WERI-Rb-1 (cell line): ENCODE data around the gene SIX5.

ENCODE experiments used
- DNase-seq: peaks from one replicate; pipeline ENCODE4 v3.0.0-alpha.2; 2020
- H3K27ac ChIP-seq: fragments of 250-450 bp; sonication (Bioruptor Pico); 2 replicates; pipeline ENCODE4 v1.5.1; 2020; ENCODE audit warnings: mild to moderate bottlenecking, moderate library complexity
- H3K27me3 ChIP-seq: fragments of 250-450 bp; sonication (Bioruptor Pico); 2 replicates; pipeline ENCODE4 v1.5.1; 2021; ENCODE audit warnings: mild to moderate bottlenecking, low read depth, moderate library complexity; ENCODE audit not compliant: insufficient read depth, severe bottlenecking
- H3K36me3 ChIP-seq: fragments of 250-450 bp; sonication (Bioruptor Pico); 2 replicates; pipeline ENCODE4 v1.5.1; 2020; ENCODE audit warnings: mild to moderate bottlenecking, moderate library complexity
- H3K4me3 ChIP-seq: 2 replicates; pipeline ENCODE4 v1.5.1; 2011; ENCODE audit warnings: low read depth, mild to moderate bottlenecking, control low read depth, low read length
- H3K9me3 ChIP-seq: fragments of 250-450 bp; sonication (Bioruptor Pico); 2 replicates; pipeline ENCODE4 v1.5.1; 2021; ENCODE audit warnings: mild to moderate bottlenecking, moderate library complexity; ENCODE audit not compliant: severe bottlenecking
- TF ChIP-seq, protein P1 (sequence below): IDR thresholded peaks from 2 replicates; pipeline ENCODE4 v1.5.1; 2011; ENCODE audit warnings: low read depth, mild to moderate bottlenecking, control low read depth, inconsistent platforms, low read length

Gene SIX5

DNA sequence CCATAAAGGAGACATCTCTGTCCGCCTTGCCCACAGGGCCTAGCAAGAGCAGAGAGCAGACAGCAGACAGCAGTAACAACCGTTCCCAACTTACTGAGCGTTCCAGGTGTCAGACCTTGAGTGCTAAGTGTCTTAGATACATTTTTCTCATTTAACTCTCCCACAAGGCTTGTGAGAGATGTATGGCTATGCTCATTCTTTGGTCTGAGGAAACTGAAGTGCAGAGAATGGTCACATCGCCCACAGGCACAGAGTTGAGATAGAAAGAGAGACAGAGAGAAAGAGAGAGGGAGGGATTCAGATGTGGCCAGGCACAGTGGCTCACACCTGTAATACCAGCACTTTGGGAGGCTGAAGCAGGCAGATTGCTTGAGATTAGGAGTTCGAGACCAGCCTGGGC, 21.5 kb downstream of the SIX5 start:
- H3K27ac ChIP-seq, result no peak overlapping the region

DNA sequence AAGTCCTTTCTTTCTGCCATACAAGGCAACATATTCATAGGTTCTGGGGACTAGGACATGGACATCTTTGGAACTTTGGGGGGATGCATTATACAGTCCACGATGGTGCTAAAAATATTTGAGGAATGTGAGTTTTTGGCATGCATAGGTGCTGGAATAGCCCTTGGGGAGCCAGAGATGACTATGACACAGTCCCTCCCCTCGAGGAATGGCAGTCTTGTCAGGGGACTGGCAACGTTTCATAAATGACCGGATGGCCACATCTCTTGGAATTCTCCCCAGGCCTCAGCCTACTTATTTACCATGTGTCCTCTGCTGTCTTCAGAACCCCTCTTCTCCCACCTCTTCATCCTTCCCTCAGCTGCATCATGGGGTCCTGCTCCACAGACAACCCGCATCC, 22.2 kb downstream of the SIX5 start:
- H3K9me3 ChIP-seq, result no peaks in the 10 kb centered on the region
- no peaks in the 10 kb centered on the region for H3K36me3 ChIP-seq
- no peaks in the 10 kb centered on the region for H3K27me3 ChIP-seq
- no peak overlapping the region for H3K4me3 ChIP-seq
- no peak overlapping the region for H3K27ac ChIP-seq
- TF ChIP-seq, protein P1, sequence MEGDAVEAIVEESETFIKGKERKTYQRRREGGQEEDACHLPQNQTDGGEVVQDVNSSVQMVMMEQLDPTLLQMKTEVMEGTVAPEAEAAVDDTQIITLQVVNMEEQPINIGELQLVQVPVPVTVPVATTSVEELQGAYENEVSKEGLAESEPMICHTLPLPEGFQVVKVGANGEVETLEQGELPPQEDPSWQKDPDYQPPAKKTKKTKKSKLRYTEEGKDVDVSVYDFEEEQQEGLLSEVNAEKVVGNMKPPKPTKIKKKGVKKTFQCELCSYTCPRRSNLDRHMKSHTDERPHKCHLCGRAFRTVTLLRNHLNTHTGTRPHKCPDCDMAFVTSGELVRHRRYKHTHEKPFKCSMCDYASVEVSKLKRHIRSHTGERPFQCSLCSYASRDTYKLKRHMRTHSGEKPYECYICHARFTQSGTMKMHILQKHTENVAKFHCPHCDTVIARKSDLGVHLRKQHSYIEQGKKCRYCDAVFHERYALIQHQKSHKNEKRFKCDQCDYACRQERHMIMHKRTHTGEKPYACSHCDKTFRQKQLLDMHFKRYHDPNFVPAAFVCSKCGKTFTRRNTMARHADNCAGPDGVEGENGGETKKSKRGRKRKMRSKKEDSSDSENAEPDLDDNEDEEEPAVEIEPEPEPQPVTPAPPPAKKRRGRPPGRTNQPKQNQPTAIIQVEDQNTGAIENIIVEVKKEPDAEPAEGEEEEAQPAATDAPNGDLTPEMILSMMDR, result no peak
- DNase-seq, result no peak

More for the DNA sequence above, 21.5 kb downstream of the SIX5 start:
- no peak for DNase-seq
- TF ChIP-seq, protein P1, result no peak
- no peak overlapping the region for H3K4me3 ChIP-seq
- H3K27me3 ChIP-seq, result no peaks in the 10 kb centered on the region
- no peaks in the 10 kb centered on the region for H3K36me3 ChIP-seq
- no peaks in the 10 kb centered on the region for H3K9me3 ChIP-seq

DNA sequence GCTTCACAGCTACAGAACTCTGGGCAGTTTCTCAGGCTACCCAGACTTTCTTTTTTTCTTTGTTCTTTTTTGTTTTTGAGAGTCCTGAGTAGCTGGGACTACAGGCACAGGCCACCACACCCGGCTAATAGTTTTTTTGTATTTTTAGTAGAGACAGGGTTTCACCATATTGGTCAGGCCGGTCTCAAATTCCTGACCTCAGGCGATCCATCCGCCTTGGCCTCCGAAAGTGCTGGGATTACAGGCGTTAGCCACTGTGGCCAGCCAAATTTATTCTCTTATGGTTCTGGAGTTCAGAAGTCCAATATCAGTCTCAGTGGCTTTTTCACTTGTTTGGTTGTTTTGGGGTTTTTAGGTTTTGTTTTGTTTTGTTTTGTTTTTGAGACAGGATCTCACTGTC, 23.4 kb downstream of the SIX5 start:
- no peak overlapping the region for H3K4me3 ChIP-seq
- no peak for DNase-seq

GRCh38 chr19:45742969-45743368, 26.1 kb downstream of the SIX5 start:
- Histone ChIP-seq H3K36me3 (no peaks in the 10 kb centered on the region), H3K9me3 (no peaks in the 10 kb centered on the region), H3K27ac (no peak overlapping the region), H3K4me3 (no peak overlapping the region), H3K27me3 (no peaks in the 10 kb centered on the region)
- DNase-seq, result no peak
- TF ChIP-seq, protein P1, result no peak

More for the DNA sequence above, 23.4 kb downstream of the SIX5 start:
- TF ChIP-seq, protein P1, result no peak
- Histone ChIP-seq H3K27me3 (no peaks in the 10 kb centered on the region), H3K27ac (no peak overlapping the region), H3K36me3 (no peaks in the 10 kb centered on the region), H3K9me3 (no peaks in the 10 kb centered on the region)

DNA sequence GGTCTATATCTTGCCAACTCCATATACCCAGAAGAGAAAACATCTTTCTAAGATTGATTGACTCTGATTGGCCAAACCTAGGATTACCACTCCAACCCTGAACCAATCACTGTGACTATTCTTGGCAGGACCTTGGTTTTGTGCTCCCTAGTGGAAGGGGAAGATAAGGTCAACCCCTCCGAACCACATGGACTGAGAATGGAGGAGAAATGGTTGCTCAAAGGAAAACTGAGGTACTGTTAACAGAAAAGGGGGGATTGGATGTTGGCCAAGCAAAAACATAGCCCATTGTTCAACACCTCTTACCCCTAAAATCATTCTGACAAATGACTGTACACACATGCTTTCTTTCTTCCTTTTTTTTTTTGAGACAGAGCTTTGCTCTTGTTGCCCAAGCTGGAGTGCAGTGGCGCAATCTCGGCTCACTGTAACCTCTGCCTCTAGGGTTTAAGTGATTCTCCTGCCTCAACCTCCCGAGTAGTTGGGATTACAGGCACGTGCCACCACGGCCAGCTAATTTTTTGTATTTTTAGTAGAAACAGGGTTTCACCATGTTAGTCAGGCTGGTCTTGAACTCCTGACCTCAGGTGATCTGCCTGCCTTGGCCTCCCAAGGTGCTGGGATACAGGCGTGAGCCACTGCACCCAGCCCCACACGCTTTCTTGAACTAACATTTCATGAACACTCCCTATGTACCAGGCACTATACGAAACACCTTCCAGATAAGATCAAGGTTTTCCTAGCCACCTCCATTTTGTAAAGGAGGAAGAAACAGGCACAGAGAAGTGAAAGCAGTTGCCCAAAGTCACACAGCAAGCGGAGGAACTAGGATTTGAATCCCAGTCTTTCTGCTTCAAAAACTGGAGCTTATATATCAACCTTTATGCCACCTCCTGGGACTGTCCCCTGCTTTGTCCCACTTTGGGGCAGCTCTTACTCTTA, 29.3 kb downstream of the SIX5 start:
- no peak overlapping the region for H3K27ac ChIP-seq
- H3K9me3 ChIP-seq, result no peaks in the 10 kb centered on the region
- H3K36me3 ChIP-seq, result no peaks in the 10 kb centered on the region
- DNase-seq, result no peak
- no peak overlapping the region for H3K4me3 ChIP-seq
- TF ChIP-seq, protein P1, result no peak
- no peaks in the 10 kb centered on the region for H3K27me3 ChIP-seq
